Fibroblast of villous mesenchyme (primary cell): ENCODE data around the gene MEI4. TPM values are rescaled to one million over a fixed set of nuclear protein-coding genes. Genes with fewer than 3 reads are reported as not detected.

Experiments used
- DNase-seq: peaks from one replicate; pipeline ENCODE4 v3.0.0-alpha.2; 2010; ENCODE audit warnings: low read depth
- H3K4me3 ChIP-seq: 2 replicates; pipeline ENCODE4 v1.5.1; 2011; ENCODE audit warnings: low read depth, mild to moderate bottlenecking, low read length
- total RNA-seq: library from RNA; depleted of rRNA; stranded (reverse); fragments of >200 nt; gene quantifications from 2 replicates; pipeline ENCODE4 v1.2.3, GENCODE V29; 2012
- TF ChIP-seq, protein P1 (sequence below): IDR thresholded peaks from 2 replicates; pipeline ENCODE4 v1.5.1; 2012; ENCODE audit warnings: low read depth, mild to moderate bottlenecking, low read length; ENCODE audit not compliant: insufficient read depth

Gene MEI4
- total RNA-seq, 1 donor: not detected

- TF ChIP-seq, protein P1, sequence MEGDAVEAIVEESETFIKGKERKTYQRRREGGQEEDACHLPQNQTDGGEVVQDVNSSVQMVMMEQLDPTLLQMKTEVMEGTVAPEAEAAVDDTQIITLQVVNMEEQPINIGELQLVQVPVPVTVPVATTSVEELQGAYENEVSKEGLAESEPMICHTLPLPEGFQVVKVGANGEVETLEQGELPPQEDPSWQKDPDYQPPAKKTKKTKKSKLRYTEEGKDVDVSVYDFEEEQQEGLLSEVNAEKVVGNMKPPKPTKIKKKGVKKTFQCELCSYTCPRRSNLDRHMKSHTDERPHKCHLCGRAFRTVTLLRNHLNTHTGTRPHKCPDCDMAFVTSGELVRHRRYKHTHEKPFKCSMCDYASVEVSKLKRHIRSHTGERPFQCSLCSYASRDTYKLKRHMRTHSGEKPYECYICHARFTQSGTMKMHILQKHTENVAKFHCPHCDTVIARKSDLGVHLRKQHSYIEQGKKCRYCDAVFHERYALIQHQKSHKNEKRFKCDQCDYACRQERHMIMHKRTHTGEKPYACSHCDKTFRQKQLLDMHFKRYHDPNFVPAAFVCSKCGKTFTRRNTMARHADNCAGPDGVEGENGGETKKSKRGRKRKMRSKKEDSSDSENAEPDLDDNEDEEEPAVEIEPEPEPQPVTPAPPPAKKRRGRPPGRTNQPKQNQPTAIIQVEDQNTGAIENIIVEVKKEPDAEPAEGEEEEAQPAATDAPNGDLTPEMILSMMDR: no peak
- no peak for DNase-seq
Observed at GRCh38 chr6:77893391-77893790, 240.6 kb downstream of the MEI4 start.

DNA sequence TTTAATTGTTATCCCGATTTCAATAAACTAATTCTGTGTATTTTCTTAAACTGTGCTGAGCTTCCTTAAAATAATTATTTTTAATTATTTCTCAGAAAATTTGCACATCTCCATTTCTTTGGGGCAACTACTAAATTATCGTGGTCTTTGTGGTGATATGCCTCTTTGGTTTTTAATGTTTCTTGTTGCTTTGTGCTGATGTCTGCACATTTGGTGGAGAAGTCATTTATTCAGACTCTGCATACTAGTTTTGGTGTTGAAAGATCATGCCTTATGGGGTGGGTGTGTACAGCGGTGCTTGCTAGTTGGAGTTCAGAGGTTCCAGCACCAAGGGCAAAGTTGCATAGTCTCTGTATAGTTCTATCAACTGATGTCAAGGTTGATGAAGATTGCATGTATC is 253.2 kb downstream of the MEI4 start:
- no peak for DNase-seq
- H3K4me3 ChIP-seq: no peak overlapping the region
- TF ChIP-seq, protein P1: no peak

More at GRCh38 chr6:77893391-77893790, 240.6 kb downstream of the MEI4 start:
- no peak overlapping the region for H3K4me3 ChIP-seq

GRCh38 chr6:77910826-77911225 is 258.0 kb downstream of the MEI4 start:
- DNase-seq: no peak
- no peak overlapping the region for H3K4me3 ChIP-seq
- TF ChIP-seq, protein P1: no peak

GRCh38 chr6:77926198-77926751 is 273.4 kb downstream of the MEI4 start:
- DNase-seq: peak; percentile 30
- no peak overlapping the region for H3K4me3 ChIP-seq

DNA sequence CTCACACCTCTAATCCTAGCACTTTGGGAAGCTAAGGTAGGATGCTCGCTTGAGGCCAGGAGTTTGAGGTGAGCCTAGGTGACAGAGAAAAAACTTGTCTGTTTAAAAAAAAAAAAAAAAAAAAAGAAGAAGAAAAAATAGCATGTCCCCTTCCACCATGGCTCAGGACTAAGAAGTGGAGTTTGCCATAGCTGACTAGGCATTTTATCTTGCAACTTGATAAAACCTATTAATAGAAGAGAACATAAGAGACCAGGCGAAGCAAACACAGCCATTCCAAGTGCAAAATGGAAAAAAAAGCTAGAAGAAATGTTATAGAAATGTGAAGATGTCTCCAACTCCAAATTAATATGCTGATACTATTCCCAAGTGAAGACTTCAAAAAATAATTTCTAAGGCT is 277.5 kb downstream of the MEI4 start:
- H3K4me3 ChIP-seq: no peak overlapping the region
- DNase-seq: no peak
- TF ChIP-seq, protein P1: no peak

More at GRCh38 chr6:77926198-77926751, 273.4 kb downstream of the MEI4 start:
- TF ChIP-seq, protein P1: peak; percentile 50

DNA sequence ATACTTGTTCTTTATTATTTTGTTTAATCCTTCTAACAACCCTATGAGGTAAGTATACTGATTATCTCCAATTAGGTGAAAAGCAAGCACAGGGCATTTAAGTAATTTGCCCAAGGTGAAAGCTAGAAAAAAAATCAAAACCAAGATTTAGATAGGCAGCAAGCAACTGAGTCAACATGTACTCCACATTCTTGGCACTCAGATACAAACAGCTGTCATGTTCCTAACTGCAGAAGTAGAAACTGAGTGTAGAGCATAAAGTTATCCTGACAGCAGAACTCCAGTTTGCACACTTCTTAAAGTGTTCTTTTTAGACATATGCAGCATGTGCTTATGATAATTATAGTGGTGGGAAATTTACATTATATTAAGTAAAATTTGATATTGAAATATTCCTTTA is 278.1 kb downstream of the MEI4 start:
- DNase-seq: no peak
- TF ChIP-seq, protein P1: no peak
- no peak overlapping the region for H3K4me3 ChIP-seq

GRCh38 chr6:77962070-77962469 is 309.2 kb downstream of the MEI4 start:
- no peak for DNase-seq
- TF ChIP-seq, protein P1: no peak
- no peak overlapping the region for H3K4me3 ChIP-seq
